ENCODE data around the gene SOD2.

SOD2 gene

GRCh38 chr6:159646733-159647132 is 46.3 kb downstream of the SOD2 start:
- CTCF ChIA-PET = interaction anchor here (0.9 to 4.0 kb wide), 10 partner anchors 9 to 512 kb away, joined by 3 to 25 read pairs (median 4); no protein-coding TSS in a partner anchor
- POLR2A ChIA-PET = interaction anchor here (0.7 kb wide), 1 partner anchor 17 kb away, joined by 4 read pairs; no protein-coding TSS in a partner anchor
- TF ChIP-seq CTCF (IDR thresholded peaks at IDR 0.05; ENCODE audit: insufficient read depth, low read length, missing control alignments) = no peak
- no peak for DNase-seq (ENCODE audit: low read depth, low spot score)
- no peak overlapping the region for H3K4me3 ChIP-seq (ENCODE audit: low read depth, low read length)

DNA sequence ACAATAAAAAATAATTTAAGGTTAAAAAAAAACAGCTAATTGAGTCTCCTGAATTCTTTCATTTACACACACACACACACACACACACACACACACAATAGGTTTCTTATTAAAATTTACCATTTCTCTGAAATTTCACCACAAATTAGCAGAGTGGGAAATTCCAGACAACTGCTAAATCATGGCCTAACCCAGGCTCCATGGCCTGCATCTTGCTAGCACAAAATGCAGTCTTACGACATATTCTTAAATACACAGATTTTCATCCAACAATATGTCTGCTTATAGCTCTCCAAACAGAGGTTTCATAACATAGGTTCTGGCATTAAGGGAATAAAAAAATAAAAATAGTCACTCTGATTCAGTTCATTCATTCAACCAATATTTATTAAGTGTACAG is 46.9 kb downstream of the SOD2 start:
- ChIA-PET POLR2A (no interaction called here), CTCF (interaction anchor here (0.9 to 4.0 kb wide), 7 partner anchors 9 to 497 kb away, joined by 3 to 25 read pairs (median 6); no protein-coding TSS in a partner anchor)
- no peak for DNase-seq (ENCODE audit: low read depth, low spot score)
- TF ChIP-seq CTCF (IDR thresholded peaks at IDR 0.05; ENCODE audit: insufficient read depth, low read length, missing control alignments) = no peak
- H3K4me3 ChIP-seq (ENCODE audit: low read depth, low read length) = no peak overlapping the region

DNA sequence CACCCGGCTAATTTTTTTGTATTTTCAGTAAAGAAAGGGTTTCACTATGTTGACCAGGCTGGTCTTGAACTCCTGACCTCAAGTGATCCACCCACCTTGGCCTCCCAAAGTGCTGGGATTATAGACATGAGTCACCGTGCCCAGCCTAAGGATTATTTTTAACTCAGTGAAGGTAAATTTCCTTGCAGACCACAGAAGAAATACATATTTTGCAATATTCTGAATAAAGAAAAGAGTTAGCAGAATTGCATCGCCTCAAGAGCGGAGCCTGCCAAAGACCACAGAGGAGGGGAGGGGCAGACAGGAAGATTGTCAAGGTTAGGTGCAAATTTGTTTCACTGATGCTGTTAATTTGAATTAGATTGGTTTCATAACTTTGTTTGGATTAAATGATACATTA is 47.4 kb downstream of the SOD2 start:
- CTCF ChIA-PET = interaction anchor here (1.1 to 4.0 kb wide), 6 partner anchors 8 to 511 kb away, joined by 3 to 25 read pairs (median 10); no protein-coding TSS in a partner anchor
- no peak for DNase-seq (ENCODE audit: low read depth, low spot score)
- no peak overlapping the region for H3K4me3 ChIP-seq (ENCODE audit: low read depth, low read length)
- POLR2A ChIA-PET = no interaction called here
- no peak for TF ChIP-seq CTCF (IDR thresholded peaks at IDR 0.05; ENCODE audit: insufficient read depth, low read length, missing control alignments)
